Left ventricle myocardium inferior (tissue), 1 donor: ENCODE measurements around the gene PRAF2. TPM values are rescaled to one million over a fixed set of nuclear protein-coding genes. Genes with fewer than 3 reads are reported as not detected.

Experiments
- DNase-seq: peaks from one replicate; pipeline ENCODE4 v3.0.0-alpha.2; 2020
- H3K27ac ChIP-seq: fragments of 200-600 bp; replicated peaks from 2 replicates; pipeline ENCODE4 v1.8.0; 2021
- H3K27me3 ChIP-seq: fragments of 200-600 bp; 2 replicates; pipeline ENCODE4 v1.8.0; 2021; ENCODE audit warnings: low read depth
- H3K36me3 ChIP-seq: fragments of 200-600 bp; 2 replicates; pipeline ENCODE4 v1.8.0; 2021
- H3K4me1 ChIP-seq: fragments of 200-600 bp; 2 replicates; pipeline ENCODE4 v1.8.0; 2021
- H3K4me3 ChIP-seq: fragments of 200-600 bp; 2 replicates; pipeline ENCODE4 v1.8.0; 2021; ENCODE audit warnings: mild to moderate bottlenecking, moderate library complexity
- H3K9me3 ChIP-seq: fragments of 200-600 bp; replicated peaks from 2 replicates; pipeline ENCODE4 v1.8.0; 2021
- intact Hi-C: fragments of 100-400 bp; cut with micrococcal nuclease; formaldehyde crosslinking; loops from one replicate; pipeline ENCODE4 v1.11.0; 2022
- total RNA-seq: library from RNA; stranded (reverse); fragmentation: NEBNext Ultra II Directional; extraction: Animal tissue kit (Norgen Biotek cat#: 25700); gene quantifications from one replicate; pipeline ENCODE4 v1.2.1, GENCODE V29; 2021
- TF ChIP-seq, protein P1 (sequence below): fragments of 200-600 bp; IDR thresholded peaks from 2 replicates; pipeline ENCODE4 v1.8.0; 2021; ENCODE audit warnings: antibody characterized with exemption, mild to moderate bottlenecking, borderline replicate concordance
- donor health status: DM: no; HTN: yes; CAD: no; lungs with severe emphysema.

Gene PRAF2
- total RNA-seq, 1 donor from 2014 or later = 8.7 TPM

DNA sequence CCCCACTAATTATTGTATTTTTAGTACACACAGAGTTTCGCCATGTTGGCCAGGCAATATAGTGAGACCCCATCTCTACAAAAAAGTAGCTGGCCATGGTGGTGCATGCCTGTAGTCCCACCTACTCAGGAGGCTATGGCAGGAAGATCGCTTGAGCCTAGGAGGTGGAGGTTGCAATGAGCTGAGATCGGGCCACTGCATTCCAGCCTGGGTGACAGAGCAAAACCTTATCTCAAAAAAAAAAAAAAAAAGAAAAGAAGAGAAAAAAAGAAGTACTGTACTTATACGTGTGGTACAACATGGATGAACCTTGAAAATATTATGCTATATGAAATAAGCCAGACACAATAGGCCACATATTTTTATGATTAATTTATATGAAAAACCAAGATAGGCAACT, 15.8 kb upstream of the PRAF2 start:
- H3K4me1 ChIP-seq = no peaks in the 10 kb centered on the region
- no peaks in the 10 kb centered on the region for H3K9me3 ChIP-seq
- intact Hi-C loops = no loop called here
- H3K27ac ChIP-seq = no peak overlapping the region
- no peaks in the 10 kb centered on the region for H3K27me3 ChIP-seq
- H3K4me3 ChIP-seq = no peak overlapping the region
- TF ChIP-seq, protein P1, sequence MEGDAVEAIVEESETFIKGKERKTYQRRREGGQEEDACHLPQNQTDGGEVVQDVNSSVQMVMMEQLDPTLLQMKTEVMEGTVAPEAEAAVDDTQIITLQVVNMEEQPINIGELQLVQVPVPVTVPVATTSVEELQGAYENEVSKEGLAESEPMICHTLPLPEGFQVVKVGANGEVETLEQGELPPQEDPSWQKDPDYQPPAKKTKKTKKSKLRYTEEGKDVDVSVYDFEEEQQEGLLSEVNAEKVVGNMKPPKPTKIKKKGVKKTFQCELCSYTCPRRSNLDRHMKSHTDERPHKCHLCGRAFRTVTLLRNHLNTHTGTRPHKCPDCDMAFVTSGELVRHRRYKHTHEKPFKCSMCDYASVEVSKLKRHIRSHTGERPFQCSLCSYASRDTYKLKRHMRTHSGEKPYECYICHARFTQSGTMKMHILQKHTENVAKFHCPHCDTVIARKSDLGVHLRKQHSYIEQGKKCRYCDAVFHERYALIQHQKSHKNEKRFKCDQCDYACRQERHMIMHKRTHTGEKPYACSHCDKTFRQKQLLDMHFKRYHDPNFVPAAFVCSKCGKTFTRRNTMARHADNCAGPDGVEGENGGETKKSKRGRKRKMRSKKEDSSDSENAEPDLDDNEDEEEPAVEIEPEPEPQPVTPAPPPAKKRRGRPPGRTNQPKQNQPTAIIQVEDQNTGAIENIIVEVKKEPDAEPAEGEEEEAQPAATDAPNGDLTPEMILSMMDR = no peak
- H3K36me3 ChIP-seq = no peaks in the 10 kb centered on the region
- no peak for DNase-seq

DNA sequence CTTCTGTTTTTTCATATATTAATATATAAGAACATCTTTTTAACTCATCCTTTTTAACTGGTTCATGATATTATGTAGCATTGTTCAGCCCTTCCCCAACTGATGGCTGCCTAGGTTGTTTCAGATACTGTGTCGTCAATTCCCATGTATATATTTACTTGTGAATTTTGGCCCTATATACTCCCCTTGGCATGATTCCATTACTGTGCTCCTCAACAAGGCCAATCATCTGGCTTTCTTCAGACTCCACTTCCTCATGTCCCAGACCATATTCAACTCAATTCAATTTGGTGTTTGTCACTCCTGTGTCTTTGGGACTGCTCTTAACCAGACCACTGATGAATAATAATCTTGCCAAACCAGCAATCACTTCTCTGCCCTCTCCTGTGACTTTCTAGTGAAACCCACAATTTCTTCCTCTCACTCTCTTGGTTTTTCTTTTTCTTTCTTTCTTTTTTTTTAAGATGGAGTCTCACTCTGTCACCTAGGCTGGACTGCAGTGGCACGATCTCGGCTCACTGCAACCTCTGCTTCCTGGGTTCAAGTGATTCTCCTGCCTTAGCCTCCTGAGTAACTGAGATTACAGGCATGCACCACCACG, 8.6 kb upstream of the PRAF2 start:
- no peaks in the 10 kb centered on the region for H3K27me3 ChIP-seq
- intact Hi-C loops = no loop called here
- no peaks in the 10 kb centered on the region for H3K9me3 ChIP-seq
- H3K36me3 ChIP-seq = peaks cover 5% of the 10 kb centered on the region
- no peak overlapping the region for H3K27ac ChIP-seq
- TF ChIP-seq, protein P1 = no peak
- H3K4me1 ChIP-seq = peaks cover 7% of the 10 kb centered on the region
- no peak for DNase-seq
- no peak overlapping the region for H3K4me3 ChIP-seq

DNA sequence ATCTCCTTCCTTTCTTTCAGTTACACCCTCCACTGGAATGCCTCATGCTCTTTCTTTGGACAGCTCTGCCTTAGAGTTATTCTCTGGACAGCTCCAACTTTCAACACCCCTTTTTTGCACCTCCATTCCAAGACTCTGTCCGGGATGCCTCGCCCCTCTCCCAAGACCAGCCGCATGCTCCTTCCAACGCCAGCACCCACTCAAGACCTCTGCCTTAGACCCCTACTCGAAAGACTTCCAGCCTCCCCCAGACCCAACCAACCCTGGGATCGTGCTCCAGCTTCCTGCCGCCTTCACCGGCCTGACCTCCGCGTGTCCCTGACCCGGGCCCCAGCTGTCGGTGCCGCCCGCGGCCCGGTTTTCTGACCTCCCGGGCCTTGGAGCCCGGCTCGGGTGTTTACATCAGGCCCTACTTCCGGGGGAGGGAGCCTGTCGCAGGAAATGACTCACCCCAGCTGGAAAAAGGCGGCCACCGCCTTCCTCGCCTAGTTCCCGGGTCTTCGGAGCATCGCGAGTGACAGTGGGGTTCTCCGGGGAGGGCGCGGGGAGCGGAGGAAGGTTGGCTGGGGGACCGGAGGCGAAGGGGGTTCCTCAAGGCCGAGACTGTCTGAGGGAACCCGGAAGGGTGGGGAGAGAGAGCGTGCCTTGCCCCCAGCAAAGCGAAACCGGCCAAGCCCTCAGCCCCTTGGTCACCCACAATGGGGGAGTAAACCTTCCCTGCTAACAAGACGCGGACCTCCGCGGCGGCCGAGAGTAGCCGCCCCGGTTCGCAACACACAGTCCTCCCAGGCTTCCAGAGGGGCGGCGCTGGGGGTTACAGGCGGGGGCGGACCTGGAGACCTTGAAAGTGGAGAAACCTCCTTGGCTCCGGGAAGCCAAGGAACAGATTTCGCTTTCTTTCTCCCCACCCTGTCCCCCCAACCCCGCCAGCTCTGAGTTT, 6.0 kb upstream of the PRAF2 start, which contains the start of gene WDR45:
Gene WDR45 (minus strand): TSS at position 399 of the 940 bp plus-strand sequence. CDS start 1,792 bp downstream, outside the sequence.
- intact Hi-C loops = no loop called here
- Histone ChIP-seq H3K36me3 (peaks cover 17% of the 10 kb centered on the region), H3K4me3 (peak within 1 kb of the TSS; percentile 77), H3K27ac (peak within 1 kb of the TSS; percentile 95), H3K4me1 (peaks cover 8% of the 10 kb centered on the region), H3K9me3 (no peaks in the 10 kb centered on the region), H3K27me3 (no peaks in the 10 kb centered on the region)
- TF ChIP-seq, protein P1 = no peak
- peak; percentile 70 for DNase-seq

DNA sequence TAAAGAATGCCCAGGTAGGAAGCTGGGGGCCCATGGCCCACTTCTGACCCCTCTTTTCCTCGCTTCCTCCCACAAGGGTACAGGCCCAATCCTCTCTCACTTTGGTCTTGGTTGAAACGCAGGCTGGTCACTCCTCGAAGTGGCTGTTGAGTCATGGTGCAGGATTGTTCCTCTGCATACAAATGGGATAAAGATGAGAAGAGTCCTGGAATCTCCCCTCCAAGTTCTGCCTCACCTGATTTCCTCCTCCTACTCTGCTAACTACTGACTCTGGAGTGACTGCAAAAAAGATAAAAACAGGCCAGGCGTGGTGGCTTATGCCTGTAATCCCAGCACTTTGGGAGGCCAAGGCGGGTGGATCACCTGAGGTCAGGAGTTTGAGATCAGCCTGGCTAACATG, 4.1 kb upstream of the PRAF2 start:
- Histone ChIP-seq H3K36me3 (peaks cover 17% of the 10 kb centered on the region), H3K4me3 (no peak overlapping the region), H3K4me1 (peaks cover 22% of the 10 kb centered on the region), H3K27ac (no peak overlapping the region), H3K9me3 (no peaks in the 10 kb centered on the region), H3K27me3 (no peaks in the 10 kb centered on the region)
- DNase-seq = no peak
- intact Hi-C loops = no loop called here
- TF ChIP-seq, protein P1 = no peak

DNA sequence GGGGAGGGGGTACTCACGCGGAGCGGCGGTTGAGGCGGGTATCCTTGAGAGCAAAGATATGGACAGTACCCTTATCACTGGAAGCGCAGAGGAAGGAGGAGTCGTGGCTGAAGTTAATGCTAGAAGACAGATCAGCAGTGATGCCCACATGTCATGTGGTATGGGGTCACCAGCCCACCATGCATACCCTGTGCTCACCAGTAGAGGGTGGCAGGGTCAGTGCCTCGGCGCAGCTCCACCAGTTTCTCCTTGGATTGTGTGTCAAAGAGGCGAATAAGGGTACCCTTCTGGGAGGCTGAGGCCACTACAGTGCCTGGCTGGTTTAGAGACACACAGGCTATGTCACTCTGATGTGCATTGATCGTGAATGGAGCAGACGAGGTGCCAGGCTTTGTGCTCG, 1.5 kb upstream of the PRAF2 start:
- TF ChIP-seq, protein P1 = no peak
- Histone ChIP-seq H3K36me3 (peaks cover 17% of the 10 kb centered on the region), H3K27ac (no peak overlapping the region), H3K4me3 (no peak overlapping the region), H3K9me3 (no peaks in the 10 kb centered on the region), H3K4me1 (peaks cover 31% of the 10 kb centered on the region), H3K27me3 (no peaks in the 10 kb centered on the region)
- intact Hi-C loops = no loop called here
- no peak for DNase-seq
